ENCODE data around the gene SAMD1. TPM values are rescaled to one million over a fixed set of nuclear protein-coding genes. Genes with fewer than 3 reads are reported as not detected.

The SAMD1 gene
- total and polyA plus RNA-seq, 2 experiments from 2014 or later, result 32.2 to 69.0 TPM

DNA sequence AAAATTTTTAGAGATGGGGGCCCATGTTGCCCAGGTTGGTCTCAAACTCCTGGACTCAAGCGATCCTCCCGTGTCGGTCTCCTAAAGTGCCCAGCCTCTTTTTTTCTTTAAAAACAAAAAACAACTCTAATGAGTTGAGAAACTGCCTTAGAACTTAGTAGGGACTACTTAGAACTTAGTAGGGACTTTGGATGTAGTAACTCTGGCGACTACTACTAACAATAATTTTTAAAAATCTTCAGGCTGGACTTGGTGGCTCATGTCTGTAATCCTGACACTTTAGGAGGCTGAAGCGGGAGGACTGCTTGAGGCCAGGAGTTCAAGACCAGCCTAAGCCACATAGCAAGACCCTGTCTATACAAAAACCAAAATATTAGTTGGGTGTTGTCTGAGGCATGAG, 4.5 kb downstream of the SAMD1 start:
- H3K27me3 Mint-ChIP-seq (ENCODE audit: insufficient read depth, low read depth, poor library complexity), result peaks cover 7% of the 10 kb centered on the region
- DNase-seq (ENCODE audit: low spot score) (no peak), ATAC-seq (no peak)
- H3K4me3 Mint-ChIP-seq, result peak overlapping the region; percentile 43
- H3K27me3 ChIP-seq (ENCODE audit: insufficient read depth), result peaks cover 44% of the 10 kb centered on the region
- no peaks in the 10 kb centered on the region for H3K9me3 Mint-ChIP-seq
- peaks cover 9% of the 10 kb centered on the region; the same call in 1 of the 2 replicates for H3K36me3 ChIP-seq (ENCODE audit: insufficient read depth)
- H3F3A ChIP-seq (replicated peaks; ENCODE audit: low read depth), result peaks cover 24% of the 10 kb centered on the region
- peak overlapping the region; percentile 63 for H3K4me3 ChIP-seq
- no peaks in the 10 kb centered on the region for H3K79me2 ChIP-seq (replicated peaks; ENCODE audit: insufficient read depth)
- 0 out of 2 replicates have a peak, but pooled peaks cover 6% of the 10 kb centered on the region for H4K20me1 ChIP-seq (replicated peaks; ENCODE audit: insufficient read depth)
- peaks cover 16% of the 10 kb centered on the region for H3K36me3 Mint-ChIP-seq (ENCODE audit: low read depth)
- TF ChIP-seq CREB1 (CRISPR knock-in tag; IDR thresholded peaks at IDR 0.05; ENCODE audit: low read depth), result no peak
- no peak for TF ChIP-seq JUNB (IDR thresholded peaks at IDR 0.05; ENCODE audit: unreplicated experiment)
- no peak for TF ChIP-seq ZNF114 (CRISPR knock-in tag; IDR thresholded peaks at IDR 0.05)
- TF ChIP-seq, protein P1, sequence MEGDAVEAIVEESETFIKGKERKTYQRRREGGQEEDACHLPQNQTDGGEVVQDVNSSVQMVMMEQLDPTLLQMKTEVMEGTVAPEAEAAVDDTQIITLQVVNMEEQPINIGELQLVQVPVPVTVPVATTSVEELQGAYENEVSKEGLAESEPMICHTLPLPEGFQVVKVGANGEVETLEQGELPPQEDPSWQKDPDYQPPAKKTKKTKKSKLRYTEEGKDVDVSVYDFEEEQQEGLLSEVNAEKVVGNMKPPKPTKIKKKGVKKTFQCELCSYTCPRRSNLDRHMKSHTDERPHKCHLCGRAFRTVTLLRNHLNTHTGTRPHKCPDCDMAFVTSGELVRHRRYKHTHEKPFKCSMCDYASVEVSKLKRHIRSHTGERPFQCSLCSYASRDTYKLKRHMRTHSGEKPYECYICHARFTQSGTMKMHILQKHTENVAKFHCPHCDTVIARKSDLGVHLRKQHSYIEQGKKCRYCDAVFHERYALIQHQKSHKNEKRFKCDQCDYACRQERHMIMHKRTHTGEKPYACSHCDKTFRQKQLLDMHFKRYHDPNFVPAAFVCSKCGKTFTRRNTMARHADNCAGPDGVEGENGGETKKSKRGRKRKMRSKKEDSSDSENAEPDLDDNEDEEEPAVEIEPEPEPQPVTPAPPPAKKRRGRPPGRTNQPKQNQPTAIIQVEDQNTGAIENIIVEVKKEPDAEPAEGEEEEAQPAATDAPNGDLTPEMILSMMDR (conservative IDR thresholded peaks at IDR 0.05; ENCODE audit: low read depth in 2 of 2), result no peak
- TF ChIP-seq, protein P2, sequence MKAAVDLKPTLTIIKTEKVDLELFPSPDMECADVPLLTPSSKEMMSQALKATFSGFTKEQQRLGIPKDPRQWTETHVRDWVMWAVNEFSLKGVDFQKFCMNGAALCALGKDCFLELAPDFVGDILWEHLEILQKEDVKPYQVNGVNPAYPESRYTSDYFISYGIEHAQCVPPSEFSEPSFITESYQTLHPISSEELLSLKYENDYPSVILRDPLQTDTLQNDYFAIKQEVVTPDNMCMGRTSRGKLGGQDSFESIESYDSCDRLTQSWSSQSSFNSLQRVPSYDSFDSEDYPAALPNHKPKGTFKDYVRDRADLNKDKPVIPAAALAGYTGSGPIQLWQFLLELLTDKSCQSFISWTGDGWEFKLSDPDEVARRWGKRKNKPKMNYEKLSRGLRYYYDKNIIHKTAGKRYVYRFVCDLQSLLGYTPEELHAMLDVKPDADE (IDR thresholded peaks at IDR 0.05), result no peak
- no peak for TF ChIP-seq STAT1 (IDR thresholded peaks at IDR 0.05; ENCODE audit: unreplicated experiment)
- TF ChIP-seq, protein P3, sequence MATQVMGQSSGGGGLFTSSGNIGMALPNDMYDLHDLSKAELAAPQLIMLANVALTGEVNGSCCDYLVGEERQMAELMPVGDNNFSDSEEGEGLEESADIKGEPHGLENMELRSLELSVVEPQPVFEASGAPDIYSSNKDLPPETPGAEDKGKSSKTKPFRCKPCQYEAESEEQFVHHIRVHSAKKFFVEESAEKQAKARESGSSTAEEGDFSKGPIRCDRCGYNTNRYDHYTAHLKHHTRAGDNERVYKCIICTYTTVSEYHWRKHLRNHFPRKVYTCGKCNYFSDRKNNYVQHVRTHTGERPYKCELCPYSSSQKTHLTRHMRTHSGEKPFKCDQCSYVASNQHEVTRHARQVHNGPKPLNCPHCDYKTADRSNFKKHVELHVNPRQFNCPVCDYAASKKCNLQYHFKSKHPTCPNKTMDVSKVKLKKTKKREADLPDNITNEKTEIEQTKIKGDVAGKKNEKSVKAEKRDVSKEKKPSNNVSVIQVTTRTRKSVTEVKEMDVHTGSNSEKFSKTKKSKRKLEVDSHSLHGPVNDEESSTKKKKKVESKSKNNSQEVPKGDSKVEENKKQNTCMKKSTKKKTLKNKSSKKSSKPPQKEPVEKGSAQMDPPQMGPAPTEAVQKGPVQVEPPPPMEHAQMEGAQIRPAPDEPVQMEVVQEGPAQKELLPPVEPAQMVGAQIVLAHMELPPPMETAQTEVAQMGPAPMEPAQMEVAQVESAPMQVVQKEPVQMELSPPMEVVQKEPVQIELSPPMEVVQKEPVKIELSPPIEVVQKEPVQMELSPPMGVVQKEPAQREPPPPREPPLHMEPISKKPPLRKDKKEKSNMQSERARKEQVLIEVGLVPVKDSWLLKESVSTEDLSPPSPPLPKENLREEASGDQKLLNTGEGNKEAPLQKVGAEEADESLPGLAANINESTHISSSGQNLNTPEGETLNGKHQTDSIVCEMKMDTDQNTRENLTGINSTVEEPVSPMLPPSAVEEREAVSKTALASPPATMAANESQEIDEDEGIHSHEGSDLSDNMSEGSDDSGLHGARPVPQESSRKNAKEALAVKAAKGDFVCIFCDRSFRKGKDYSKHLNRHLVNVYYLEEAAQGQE (IDR thresholded peaks at IDR 0.05; ENCODE audit: unreplicated experiment), result no peak
- peak overlapping the region; percentile 85 for H3K4me2 ChIP-seq
- peak overlapping the region; percentile 86 for H2AFZ ChIP-seq
- peaks cover 7% of the 10 kb centered on the region for H3K4me1 Mint-ChIP-seq
- H3K9me2 ChIP-seq (ENCODE audit: insufficient read depth), result no peaks in the 10 kb centered on the region
- no peak overlapping the region for H3K27ac ChIP-seq (ENCODE audit: low read depth)
- H3K27ac Mint-ChIP-seq, result no peak overlapping the region
- H3K4me1 ChIP-seq (ENCODE audit: insufficient read depth), result peaks cover 8% of the 10 kb centered on the region; the same call in 1 of the 2 replicates

DNA sequence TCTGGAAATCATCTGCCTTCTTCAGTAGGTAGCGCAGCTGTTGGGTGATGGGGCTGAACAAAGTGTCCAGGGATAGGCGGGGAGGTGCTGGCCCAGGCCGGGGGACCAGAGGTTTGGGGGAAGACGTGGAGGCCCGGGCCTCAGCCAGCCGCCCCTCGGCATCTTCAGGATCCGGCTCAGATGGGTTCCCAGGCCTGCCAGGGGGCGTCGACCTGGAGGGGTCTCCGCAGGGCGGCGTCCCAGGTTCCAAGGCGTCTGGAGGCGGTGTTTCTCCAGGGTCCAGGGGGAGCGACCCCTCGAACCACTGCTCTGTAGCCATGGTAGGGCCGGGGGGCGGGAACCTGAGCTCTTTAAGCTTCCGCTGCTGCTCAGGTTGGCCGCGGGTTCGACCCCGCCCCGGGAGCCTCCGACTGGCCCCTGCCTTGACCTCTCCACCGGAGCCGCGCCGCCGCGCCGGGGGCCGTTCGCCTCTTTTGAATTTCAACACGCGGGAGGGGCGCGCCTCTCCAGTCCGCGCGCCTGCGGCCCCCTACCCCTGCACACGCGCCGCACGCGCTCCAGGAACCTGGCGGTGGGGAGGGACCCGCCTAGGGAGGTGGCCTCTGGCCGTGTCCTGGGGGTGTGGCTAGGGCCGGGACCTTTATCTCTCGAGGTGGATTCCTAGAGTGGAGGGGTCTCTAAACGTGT, 5.1 kb downstream of the SAMD1 start, which contains the start of gene C19orf67:
Gene C19orf67 (minus strand): TSS at position 475 of the 687 bp plus-strand sequence. CDS start 156 bp downstream, at position 319.
- Histone ChIP-seq H3K27me3 (ENCODE audit: insufficient read depth) (peaks cover 44% of the 10 kb centered on the region), H3K36me3 (ENCODE audit: insufficient read depth) (peaks cover 9% of the 10 kb centered on the region; the same call in 1 of the 2 replicates), H3K4me1 (ENCODE audit: insufficient read depth) (peaks cover 10% of the 10 kb centered on the region; the same call in 1 of the 2 replicates), H3K79me2 (replicated peaks; ENCODE audit: insufficient read depth) (no peaks in the 10 kb centered on the region), H3F3A (replicated peaks; ENCODE audit: low read depth) (peaks cover 25% of the 10 kb centered on the region), H4K20me1 (replicated peaks; ENCODE audit: insufficient read depth) (0 out of 2 replicates have a peak, but pooled peaks cover 6% of the 10 kb centered on the region), H2AFZ (peak within 1 kb of the TSS; percentile 86), H3K4me3 (peak within 1 kb of the TSS; percentile 63), H3K4me2 (peak within 1 kb of the TSS; percentile 85), H3K9me2 (ENCODE audit: insufficient read depth) (no peaks in the 10 kb centered on the region), H3K27ac (ENCODE audit: low read depth) (no peak within 1 kb of the TSS)
- Mint-ChIP-seq H3K27ac (no peak within 1 kb of the TSS), H3K4me3 (peak within 1 kb of the TSS; percentile 52), H3K27me3 (ENCODE audit: insufficient read depth, low read depth, poor library complexity) (peaks cover 7% of the 10 kb centered on the region), H3K36me3 (ENCODE audit: low read depth) (peaks cover 16% of the 10 kb centered on the region), H3K4me1 (peaks cover 7% of the 10 kb centered on the region), H3K9me3 (no peaks in the 10 kb centered on the region)
- TF ChIP-seq ZNF114 (CRISPR knock-in tag; IDR thresholded peaks at IDR 0.05) (no peak), EZH2 (IDR thresholded peaks at IDR 0.05; ENCODE audit: low read depth, unreplicated experiment) (peak; percentile 1)
- TF ChIP-seq, protein P3 (IDR thresholded peaks at IDR 0.05; ENCODE audit: unreplicated experiment), result no peak
- DNase-seq (ENCODE audit: low spot score), result peak; percentile 70
- peak; percentile 47 for ATAC-seq
